D721Med (cell line): ENCODE results near the gene AKR7A3.
A peak's percentile ranks its signal among the peaks of the same experiment; 100 is the strongest.

Experiments used
- DNase-seq: peaks from one replicate; pipeline ENCODE4 v3.0.0; 2011; ENCODE audit warnings: low spot score; ENCODE audit not compliant: insufficient read length
- FAIRE-seq: peaks from 2 replicates; lab custom pipeline; 2011; peaks lifted over from hg19 to GRCh38; lab: Jason Lieb, UNC
- CTCF ChIP-seq: IDR thresholded peaks from 2 replicates; pipeline ENCODE4 v1.5.1; 2012; ENCODE audit warnings: mild to moderate bottlenecking, control low read depth; ENCODE audit not compliant: insufficient read depth; ENCODE audit errors: missing control alignments

AKR7A3 gene

GRCh38 chr1:19311931-19312781 is 23.6 kb upstream of the AKR7A3 start, which contains the start of the genes AKR7A2 and SLC66A1:
Gene AKR7A2 (minus strand): TSS chr1:19312144. CDS start chr1:19312124, 20 bp downstream.
Gene SLC66A1 (plus strand): TSS chr1:19312326. CDS start chr1:19317678, 5,352 bp downstream.
- DNase-seq (peak; percentile 75), FAIRE-seq (no peak)
- TF ChIP-seq CTCF: no peak

DNA sequence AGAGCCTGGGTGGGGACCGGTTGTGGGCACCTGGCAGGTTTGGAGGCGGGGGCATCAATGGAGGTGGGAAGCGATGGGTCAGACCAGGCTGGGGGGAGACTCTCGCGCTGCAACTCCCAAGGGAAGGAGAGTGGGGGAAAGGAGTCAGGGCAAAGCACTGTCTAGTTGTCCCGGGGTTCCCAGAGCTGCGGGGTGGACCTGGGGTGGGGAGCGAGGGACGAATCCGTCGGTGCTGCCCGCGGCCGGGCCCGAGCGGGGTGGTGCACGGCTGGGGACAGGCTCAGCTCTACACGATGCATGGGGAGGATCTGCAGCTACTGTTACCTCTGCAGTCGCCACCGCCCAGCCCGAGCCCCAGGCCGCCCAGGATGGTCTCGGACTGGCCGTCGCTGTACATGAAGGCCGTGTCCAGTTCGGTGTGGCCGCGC is 22.9 kb upstream of the AKR7A3 start:
- FAIRE-seq (no peak), DNase-seq (no peak)
- TF ChIP-seq CTCF: no peak

DNA sequence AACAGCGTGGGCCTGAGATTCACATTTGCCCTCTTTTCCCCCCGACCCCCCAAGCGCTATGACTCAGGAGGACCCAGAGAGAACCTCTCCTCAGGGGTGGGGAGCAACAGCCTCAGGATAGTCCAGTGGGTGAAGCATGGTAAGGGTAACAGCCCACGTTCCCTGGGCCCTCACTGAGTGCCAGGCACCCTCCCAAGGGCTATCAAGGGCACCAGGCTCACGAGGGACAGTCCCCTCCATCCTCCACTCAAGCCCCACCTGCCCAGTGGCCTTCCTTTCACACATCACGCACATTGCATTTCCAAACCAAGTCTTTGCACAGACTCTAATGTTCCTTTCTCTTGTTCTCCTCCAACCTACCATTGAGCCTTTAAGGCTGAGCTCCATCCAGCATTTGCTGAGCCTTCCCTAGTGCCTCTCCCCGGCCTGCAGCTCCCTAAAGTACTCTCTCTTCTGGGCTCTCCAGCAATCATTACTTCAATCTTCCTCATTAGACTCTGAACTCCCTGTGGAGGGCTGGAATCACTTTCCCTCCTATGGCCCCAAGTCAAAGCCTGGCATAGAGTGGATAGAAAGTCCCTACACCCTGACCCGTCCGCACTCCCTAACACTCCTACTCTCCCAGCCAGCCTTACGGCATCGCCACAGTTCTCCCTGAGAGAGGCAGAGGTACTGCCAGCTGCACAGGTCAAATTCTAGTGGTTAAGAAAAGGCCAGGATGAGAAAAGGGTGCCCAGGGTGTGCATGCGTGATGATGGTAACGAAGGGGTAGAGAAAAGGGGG is 22.3 kb upstream of the AKR7A3 start:
- no peak for DNase-seq
- no peak for FAIRE-seq
- TF ChIP-seq CTCF: no peak

DNA sequence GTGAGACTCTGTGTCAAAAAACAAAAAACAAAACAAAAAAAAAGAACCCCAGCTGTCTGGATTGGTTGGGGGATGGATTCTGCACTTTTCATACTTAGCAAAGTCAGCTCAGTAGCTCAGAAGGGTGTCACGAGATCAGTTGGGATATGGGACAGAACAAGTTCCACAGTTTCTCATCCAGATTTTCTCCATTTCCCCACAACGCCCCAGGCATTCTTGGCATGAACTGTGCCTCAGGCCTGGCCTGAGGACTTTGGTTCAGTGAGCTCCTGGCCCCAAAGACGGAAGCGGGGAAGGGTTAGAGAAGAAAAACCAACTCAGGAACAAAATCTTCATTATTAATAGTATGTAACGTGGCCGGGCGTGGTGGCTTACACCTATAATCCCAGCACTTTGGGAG is 21.5 kb upstream of the AKR7A3 start:
- FAIRE-seq: no peak
- no peak for DNase-seq
- no peak for TF ChIP-seq CTCF

GRCh38 chr1:19309123-19309813 is 20.7 kb upstream of the AKR7A3 start:
- FAIRE-seq: no peak
- no peak for TF ChIP-seq CTCF
- no peak for DNase-seq

GRCh38 chr1:19308509-19308907 is 19.9 kb upstream of the AKR7A3 start:
- DNase-seq (no peak), FAIRE-seq (no peak)
- TF ChIP-seq CTCF: no peak
